GM12874 (cell line): ENCODE data around the gene SPATA9.

ENCODE experiments used
- TF ChIP-seq, protein P1 (sequence below): IDR thresholded peaks from 2 replicates; pipeline ENCODE4 v1.5.1; 2011; ENCODE audit warnings: low read depth, mild to moderate bottlenecking, control low read depth, low read length, moderate library complexity; ENCODE audit not compliant: insufficient read depth

SPATA9 gene

DNA sequence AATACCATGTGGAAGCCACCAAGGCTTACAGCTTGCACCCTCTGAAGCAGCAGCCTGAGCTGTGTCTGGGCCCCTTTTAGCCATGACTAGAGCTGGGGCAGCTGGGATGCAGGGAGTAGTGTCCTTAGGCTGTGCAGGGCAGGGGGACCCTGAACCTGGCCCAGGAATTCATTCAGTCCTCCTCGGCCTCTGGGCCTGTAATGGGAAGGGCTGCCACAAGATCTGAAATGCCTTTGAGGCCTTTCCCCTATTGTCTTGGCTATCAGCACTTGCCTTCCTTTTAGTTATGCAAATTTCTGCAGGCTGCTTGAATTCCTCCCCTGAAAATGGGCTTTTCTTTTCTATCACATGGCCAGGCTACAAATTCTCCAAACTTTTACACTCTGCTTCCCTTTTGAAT lies 53.9 kb downstream of the SPATA9 start:
- TF ChIP-seq, protein P1, sequence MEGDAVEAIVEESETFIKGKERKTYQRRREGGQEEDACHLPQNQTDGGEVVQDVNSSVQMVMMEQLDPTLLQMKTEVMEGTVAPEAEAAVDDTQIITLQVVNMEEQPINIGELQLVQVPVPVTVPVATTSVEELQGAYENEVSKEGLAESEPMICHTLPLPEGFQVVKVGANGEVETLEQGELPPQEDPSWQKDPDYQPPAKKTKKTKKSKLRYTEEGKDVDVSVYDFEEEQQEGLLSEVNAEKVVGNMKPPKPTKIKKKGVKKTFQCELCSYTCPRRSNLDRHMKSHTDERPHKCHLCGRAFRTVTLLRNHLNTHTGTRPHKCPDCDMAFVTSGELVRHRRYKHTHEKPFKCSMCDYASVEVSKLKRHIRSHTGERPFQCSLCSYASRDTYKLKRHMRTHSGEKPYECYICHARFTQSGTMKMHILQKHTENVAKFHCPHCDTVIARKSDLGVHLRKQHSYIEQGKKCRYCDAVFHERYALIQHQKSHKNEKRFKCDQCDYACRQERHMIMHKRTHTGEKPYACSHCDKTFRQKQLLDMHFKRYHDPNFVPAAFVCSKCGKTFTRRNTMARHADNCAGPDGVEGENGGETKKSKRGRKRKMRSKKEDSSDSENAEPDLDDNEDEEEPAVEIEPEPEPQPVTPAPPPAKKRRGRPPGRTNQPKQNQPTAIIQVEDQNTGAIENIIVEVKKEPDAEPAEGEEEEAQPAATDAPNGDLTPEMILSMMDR: no peak

DNA sequence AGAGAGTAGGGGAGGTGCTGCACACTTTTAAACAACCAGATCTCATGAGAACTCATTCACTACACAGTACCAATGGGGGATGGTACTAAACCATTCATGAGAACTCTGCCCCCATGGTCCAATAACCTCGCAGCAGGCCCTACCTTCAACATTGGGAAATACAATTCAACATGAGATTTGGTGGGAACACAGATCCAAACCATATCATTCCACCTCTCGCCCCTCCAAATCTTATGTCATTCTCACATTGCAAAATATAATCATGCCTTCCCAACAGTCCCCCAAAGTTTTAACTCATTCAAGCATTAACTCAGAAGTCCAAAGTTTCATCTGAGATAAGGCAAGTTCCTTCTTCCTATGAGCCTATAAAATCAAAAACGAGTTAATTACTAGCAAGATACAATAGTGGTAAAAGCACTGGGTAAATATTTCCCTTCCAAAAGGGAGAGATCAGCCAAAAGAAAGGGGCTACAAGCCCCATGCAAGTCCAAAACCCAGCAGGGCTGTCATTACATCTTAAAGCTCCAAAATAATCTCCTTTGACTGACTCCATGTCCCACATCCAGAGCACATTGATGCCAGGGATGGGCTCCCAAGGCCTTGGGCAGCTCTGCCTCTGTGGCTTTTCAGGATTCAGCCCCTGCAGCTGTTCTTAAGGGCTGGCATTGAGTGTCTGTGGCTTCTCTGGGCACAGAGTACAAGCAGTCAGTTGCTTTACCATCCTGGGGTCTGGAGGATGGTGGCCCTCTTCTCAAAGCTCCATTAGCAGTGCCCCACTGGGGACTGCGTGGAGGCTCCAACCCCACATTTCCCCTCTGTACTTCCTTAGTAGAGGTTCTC lies 54.6 kb downstream of the SPATA9 start:
- TF ChIP-seq, protein P1: no peak

DNA sequence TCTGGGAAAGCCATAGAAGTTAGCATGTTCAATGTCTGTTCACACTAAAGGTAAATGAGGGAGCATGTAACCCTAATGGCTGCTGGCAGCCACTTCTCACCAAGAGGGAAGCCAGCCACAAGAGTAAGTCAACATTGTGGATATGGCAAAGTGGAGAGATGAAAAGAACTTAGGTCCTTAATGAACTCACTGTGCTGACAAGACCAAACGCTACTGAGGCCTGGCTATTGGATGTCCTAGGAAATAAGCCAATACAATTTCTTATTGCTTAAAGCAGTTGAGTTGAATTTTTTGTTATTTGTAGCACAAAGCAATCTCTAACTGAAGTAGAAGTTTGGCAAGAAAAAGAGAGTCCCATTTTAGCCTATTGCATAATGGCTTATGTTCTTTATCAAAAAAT lies 56.1 kb downstream of the SPATA9 start:
- TF ChIP-seq, protein P1: no peak

DNA sequence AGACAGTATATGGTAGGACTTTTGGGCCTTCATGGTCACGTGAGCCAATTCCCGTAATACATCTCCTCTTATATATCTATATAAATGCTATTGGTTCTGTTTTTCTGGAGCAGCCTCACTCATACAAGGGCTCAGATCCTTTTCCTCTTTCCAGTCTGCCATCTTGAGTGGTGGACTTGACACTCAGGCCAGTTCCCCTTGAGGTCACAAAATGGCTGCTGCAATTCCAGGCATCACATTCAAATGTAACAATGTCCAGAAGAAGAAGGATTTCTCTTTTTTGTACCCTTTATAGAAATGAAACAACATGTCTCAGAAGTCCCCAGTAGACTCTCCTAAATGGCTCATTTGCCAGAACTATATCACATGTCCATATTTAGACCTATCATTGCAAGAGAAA lies 58.4 kb downstream of the SPATA9 start:
- TF ChIP-seq, protein P1: no peak

DNA sequence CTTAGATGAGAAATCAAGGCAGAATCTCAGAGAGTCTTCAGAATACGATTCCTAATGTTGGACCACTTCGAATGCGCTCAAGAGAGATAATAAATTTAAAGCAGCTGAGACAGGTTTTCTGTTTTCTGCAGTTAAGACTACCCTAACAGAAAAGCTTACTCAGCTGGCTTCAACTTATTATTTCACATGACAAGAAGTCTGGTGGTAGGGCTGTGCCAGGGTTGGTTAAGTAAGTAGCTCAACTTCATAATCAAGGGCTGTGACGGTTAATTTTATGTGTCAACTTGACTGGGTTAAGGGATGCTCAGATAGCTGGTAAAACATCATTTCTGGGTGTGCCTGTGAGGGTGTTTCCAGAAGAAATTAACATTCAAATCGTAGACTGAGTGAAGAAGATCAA lies 59.1 kb downstream of the SPATA9 start:
- TF ChIP-seq, protein P1: no peak

DNA sequence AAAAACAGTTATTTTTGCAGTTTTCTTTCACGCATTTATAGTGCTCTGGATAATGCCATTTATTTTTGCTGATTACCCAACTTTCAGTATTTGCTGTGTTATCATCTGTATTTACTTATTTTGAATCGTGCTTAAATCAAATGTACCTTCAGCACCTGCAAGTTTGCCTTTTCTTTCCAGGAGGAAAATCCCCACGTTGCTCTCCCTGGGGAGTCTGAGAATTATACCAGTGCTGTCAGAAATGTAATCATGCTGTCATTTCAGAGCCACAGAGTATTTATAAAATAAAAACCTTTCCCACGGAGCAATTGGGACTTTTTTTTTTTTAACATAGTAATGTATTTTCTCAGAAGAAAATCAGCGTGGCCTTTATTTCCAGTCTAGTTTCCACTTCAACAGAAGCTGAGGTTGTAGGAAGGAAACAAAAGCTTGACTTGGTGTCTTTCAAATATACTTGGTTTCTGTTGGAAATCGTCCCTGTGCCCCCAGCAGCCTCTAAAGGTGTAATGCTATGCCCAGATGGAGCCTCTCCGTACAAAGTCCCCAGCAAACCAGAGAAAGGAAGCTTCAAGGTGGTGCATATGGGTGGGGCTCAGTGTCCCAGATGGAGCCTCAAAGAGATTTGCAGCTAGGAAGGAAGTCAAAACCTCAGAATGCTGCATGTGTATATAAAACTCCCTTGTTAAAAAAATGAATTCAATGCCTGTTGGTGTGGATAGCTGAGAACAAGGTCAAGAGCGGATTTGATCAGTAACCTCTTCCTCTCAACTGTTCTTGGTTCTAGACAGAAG lies 60.8 kb downstream of the SPATA9 start:
- TF ChIP-seq, protein P1: no peak
